Activated naive CD4-positive, alpha-beta T cell treated with anti-CD3 and anti-CD28 coated beads for 36 hours (primary cell): ENCODE results near the gene CAP2. TPM values are rescaled to one million over a fixed set of nuclear protein-coding genes. Genes with fewer than 3 reads are reported as not detected.
"Not testable (repeated sequence)": the region's sequence is repeated elsewhere in the genome, so short reads cannot be mapped to it uniquely, and the experiment has no call there.

Experiments
- CTCF ChIA-PET: fragments of 350-600 bp; sonication (Branson Sonifier 250); formaldehyde crosslinking; loops from one replicate; lab custom pipeline; 2021; ENCODE audit warnings: antibody characterized with exemption; lab: Charles Lee
- DNase-seq: peaks from one replicate; pipeline ENCODE4 v3.0.0-alpha.2; 2020
- H3K27ac Mint-ChIP-seq: one replicate; pipeline ENCODE4 v1.8.0; 2021; ENCODE audit warnings: mild to moderate bottlenecking, mixed read lengths
- H3K27me3 Mint-ChIP-seq: one replicate; pipeline ENCODE4 v1.8.0; 2021; ENCODE audit warnings: low read depth, mixed read lengths
- H3K36me3 Mint-ChIP-seq: one replicate; pipeline ENCODE4 v1.8.0; 2021; ENCODE audit warnings: low read depth, mixed read lengths
- H3K4me1 Mint-ChIP-seq: one replicate; pipeline ENCODE4 v1.8.0; 2021; ENCODE audit warnings: low read depth, mixed read lengths
- H3K4me3 Mint-ChIP-seq: one replicate; pipeline ENCODE4 v1.8.0; 2021; ENCODE audit warnings: mild to moderate bottlenecking, moderate library complexity, mixed read lengths
- H3K9me3 Mint-ChIP-seq: one replicate; pipeline ENCODE4 v1.8.0; 2021; ENCODE audit warnings: mixed read lengths
- intact Hi-C: fragments of 100-400 bp; cut with micrococcal nuclease; formaldehyde crosslinking; loops from one replicate; pipeline ENCODE4 v1.15.1; 2023
- total RNA-seq, 2 experiments: library from RNA; stranded (reverse); gene quantifications; one replicate each; pipeline ENCODE4 v1.2.3, GENCODE V29; 2021

The CAP2 gene
- total RNA-seq, 2 experiments from 2014 or later, result not detected

DNA sequence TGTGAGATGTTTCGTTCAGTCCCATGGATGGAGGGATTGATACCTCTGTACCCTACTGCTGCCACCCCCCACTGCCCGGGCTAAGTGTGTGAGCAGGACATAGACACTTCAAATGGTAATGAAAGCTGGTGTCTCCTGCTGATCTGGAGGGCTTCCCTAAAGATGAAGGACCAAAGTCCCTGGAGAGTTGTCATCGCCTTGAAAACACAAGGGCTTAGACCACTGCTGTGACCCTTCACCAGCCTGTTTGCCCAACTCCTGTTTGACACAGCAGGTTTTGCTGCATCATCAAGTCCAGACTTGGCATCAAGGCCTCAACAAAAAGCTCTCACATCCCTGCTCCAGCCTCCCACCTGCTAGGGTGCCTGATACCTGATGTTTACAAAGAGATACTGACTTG is 148.8 kb downstream of the CAP2 start:
- peaks cover 15% of the 10 kb centered on the region for H3K27me3 Mint-ChIP-seq
- no peaks in the 10 kb centered on the region for H3K9me3 Mint-ChIP-seq
- H3K36me3 Mint-ChIP-seq, result no peaks in the 10 kb centered on the region
- intact Hi-C loops, result no loop called here
- no peak overlapping the region for H3K4me3 Mint-ChIP-seq
- no peaks in the 10 kb centered on the region for H3K4me1 Mint-ChIP-seq
- CTCF ChIA-PET, result no interaction called here
- H3K27ac Mint-ChIP-seq, result no peak overlapping the region
- DNase-seq, result no peak

DNA sequence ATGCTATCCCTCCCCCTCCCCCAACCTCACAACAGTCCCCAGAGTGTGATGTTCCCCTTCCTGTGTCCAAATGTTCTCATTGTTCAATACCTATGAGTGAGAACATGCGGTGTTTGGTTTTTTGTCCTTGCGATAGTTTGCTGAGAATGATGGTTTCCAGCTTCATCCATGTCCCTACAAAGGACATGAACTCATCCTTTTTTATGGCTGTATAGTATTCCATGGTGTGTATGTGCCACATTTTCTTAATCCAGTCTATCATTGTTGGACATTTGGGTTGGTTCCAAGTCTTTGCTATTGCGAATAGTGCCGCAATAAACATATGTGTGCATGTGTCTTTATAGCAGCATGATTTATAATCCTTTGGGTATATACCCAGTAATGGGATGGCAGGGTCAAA is 152.3 kb downstream of the CAP2 start:
- H3K36me3 Mint-ChIP-seq, H3K27ac Mint-ChIP-seq, H3K9me3 Mint-ChIP-seq, CTCF ChIA-PET, H3K4me3 Mint-ChIP-seq, H3K4me1 Mint-ChIP-seq, intact Hi-C loops, DNase-seq: not testable (repeated sequence)
- peaks cover 19% of the 10 kb centered on the region for H3K27me3 Mint-ChIP-seq

DNA sequence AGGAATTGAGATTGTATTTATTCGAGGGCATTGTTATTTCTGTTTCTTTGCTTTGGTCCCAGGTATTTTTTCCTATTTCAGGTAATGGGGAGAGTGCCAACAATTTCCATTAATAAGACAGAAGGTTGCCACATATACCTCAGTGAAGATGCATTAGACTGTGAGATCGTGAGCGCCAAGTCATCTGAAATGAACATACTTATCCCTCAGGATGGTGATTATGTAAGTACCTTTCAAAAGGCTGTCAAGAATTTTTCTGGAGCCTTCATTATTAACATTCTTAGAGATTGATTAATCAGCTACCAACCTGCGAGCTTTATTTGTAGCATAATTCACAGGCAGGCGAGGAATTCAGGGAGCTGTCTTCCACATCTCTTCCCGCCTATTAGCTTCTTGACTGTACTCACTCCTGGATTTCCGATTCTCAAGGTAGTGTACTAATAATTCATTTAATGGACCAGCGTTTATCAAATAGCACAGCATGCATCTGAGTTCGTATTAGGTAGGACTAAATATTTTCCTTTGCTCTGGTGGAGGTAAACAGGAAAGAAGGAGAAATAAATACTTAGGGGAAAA is 158.1 kb downstream of the CAP2 start:
- DNase-seq, result no peak
- intact Hi-C loops, result no loop called here
- Mint-ChIP-seq H3K4me3 (no peak overlapping the region), H3K36me3 (no peaks in the 10 kb centered on the region), H3K9me3 (no peaks in the 10 kb centered on the region), H3K27ac (no peak overlapping the region), H3K4me1 (no peaks in the 10 kb centered on the region), H3K27me3 (peaks cover 11% of the 10 kb centered on the region)
- CTCF ChIA-PET, result no interaction called here

DNA sequence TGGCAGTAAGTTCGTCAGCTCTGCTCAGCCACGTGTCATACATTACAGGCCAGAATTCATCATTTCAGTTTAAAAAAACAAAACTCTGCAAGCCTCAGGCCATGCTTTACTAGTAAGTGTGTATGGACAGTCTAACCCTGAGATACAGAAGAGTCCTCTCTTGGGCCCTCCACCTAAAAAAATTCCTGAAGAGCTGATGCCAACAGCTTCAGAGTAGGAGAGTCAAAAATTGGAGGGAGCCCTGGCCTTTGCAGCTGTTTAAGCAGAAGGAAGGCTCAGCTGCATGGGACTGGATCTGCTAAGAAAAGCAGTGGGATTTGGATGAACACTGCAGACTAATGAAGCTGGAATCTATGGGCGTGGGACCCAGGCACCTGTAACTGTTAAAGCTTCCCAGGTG is 159.5 kb downstream of the CAP2 start:
- no peaks in the 10 kb centered on the region for H3K9me3 Mint-ChIP-seq
- DNase-seq, result no peak
- no peak overlapping the region for H3K27ac Mint-ChIP-seq
- no peaks in the 10 kb centered on the region for H3K36me3 Mint-ChIP-seq
- no peaks in the 10 kb centered on the region for H3K4me1 Mint-ChIP-seq
- intact Hi-C loops, result no loop called here
- H3K27me3 Mint-ChIP-seq, result peaks cover 2% of the 10 kb centered on the region
- no peak overlapping the region for H3K4me3 Mint-ChIP-seq
- CTCF ChIA-PET, result interaction anchor here (0.6 kb wide), 1 partner anchor 30 kb away, joined by 3 read pairs; no protein-coding TSS in a partner anchor

DNA sequence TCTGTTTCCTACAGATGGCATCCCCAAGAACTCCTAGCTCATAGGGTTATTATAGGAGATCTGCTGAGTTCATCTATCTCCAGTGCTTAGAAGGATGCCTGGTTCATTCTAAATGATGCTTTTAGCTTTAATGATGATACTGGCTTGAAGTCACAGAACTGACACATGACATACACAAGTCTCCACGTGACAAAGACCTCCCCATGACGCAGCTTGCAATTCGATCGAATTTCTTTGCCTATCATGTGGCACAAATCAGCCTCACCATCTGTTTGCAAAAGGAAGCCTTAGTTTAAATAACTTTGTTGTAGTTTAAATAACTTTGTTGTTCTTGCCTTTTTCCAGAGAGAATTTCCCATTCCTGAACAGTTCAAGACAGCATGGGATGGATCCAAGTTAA is 162.6 kb downstream of the CAP2 start:
- Mint-ChIP-seq H3K9me3 (peaks cover 2% of the 10 kb centered on the region), H3K4me1 (no peaks in the 10 kb centered on the region), H3K27me3 (no peaks in the 10 kb centered on the region), H3K4me3 (no peak overlapping the region), H3K36me3 (no peaks in the 10 kb centered on the region), H3K27ac (no peak overlapping the region)
- DNase-seq, result no peak
- intact Hi-C loops, result no loop called here
- CTCF ChIA-PET, result no interaction called here

DNA sequence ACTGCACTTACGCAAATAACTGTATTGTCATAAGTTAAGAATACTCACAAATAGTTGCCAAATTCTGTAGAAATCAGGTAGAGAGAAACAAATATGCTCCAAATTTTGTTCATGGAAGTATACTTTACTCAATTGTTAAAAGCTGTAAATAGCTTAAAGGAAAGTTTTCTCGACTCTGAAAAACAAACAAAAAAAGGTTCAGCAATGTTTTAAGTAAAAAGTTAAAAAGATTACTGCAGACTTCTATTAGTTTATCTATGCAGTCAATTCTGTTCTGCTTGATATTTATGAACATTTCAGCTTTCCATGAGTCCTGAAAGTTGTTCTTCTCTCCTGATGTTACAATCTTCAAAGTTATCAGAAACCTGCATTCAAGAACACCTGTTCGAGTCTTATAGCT is 169.2 kb downstream of the CAP2 start:
- Mint-ChIP-seq H3K4me1 (no peaks in the 10 kb centered on the region), H3K9me3 (peaks cover 25% of the 10 kb centered on the region), H3K27ac (no peak overlapping the region), H3K27me3 (peaks cover 2% of the 10 kb centered on the region), H3K36me3 (peaks cover 2% of the 10 kb centered on the region), H3K4me3 (no peak overlapping the region)
- intact Hi-C loops, result no loop called here
- CTCF ChIA-PET, result no interaction called here
- no peak for DNase-seq

DNA sequence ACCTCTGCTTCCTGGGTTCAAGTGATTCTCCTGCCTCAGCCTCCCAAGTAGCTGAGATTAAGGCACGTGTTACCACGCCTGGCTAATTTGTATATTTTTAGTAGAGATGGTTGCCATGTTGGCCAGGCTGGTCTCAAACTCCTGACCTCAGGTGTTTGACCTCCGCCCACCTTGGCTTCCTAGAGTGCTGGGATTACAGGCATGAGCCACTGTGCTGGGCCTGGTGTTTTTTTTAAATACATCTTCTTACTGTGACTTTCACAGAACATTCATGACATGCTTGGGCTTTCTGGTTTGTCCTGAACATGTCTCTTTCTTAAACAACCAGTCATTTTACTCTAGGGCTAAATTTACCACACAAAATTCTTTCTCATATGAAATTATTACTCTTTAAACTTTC is 172.0 kb downstream of the CAP2 start:
- Mint-ChIP-seq H3K4me1 (no peaks in the 10 kb centered on the region), H3K9me3 (peaks cover 25% of the 10 kb centered on the region), H3K4me3 (no peak overlapping the region), H3K36me3 (peaks cover 2% of the 10 kb centered on the region), H3K27ac (no peak overlapping the region), H3K27me3 (peaks cover 6% of the 10 kb centered on the region)
- CTCF ChIA-PET, result interaction anchor here (1.9 kb wide), 1 partner anchor 239 kb away, joined by 5 read pairs; no protein-coding TSS in a partner anchor
- DNase-seq, result no peak
- intact Hi-C loops, result no loop called here

DNA sequence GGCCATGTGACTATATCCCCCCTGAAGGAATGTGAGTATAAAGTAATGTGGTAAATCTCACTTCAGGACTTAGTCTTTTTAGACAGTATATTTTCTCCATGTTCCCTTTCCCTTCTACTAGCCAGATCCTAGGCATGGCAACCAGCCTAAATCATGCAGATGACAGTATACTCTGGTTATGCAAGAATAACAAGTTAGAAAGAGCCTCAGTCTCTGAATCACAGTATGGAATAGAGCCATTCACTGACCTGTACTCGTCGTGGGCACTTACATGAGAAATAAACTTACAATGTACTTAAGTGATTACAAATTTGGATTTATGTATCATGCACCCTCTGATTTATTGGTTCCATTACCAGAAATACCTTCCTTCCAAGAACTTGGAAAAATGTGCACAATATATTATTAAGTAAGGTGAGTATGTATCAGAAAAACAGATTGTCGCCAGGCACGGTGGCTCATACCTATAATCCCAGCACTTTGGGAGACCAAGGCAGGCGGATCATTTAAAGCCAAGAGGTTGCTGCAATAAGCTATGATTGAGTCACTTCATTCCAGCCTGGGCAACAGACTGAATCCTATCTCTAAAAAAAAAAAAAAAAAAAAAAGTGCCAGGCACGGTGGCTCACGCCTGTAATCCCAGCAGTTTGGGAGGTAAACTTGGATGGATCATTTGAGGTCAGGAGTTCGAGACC is 181.6 kb downstream of the CAP2 start:
- Mint-ChIP-seq H3K4me1 (no peaks in the 10 kb centered on the region), H3K27ac (no peak overlapping the region)

DNA sequence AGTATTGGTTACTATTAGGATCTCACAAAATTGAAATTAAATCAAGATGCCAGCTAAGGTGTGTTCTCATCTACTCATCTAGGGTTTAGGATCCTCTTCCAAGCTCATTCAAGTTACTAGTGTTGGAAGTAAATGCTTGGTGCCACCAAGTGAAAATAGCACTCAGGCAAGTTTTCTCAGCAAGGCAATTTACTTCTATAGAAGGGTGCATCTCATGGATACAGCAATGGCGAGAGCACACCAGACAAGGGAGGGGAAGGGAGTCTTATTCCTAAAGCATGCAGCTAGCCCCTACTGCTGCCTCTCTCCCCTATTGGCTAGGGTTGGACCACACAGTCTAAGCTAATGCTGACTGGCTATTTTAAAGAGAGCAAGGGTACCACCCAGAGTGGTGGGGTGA is 183.7 kb downstream of the CAP2 start:
- H3K27me3 Mint-ChIP-seq, result peaks cover 21% of the 10 kb centered on the region
- H3K36me3 Mint-ChIP-seq, result no peaks in the 10 kb centered on the region
- no peak overlapping the region for H3K4me3 Mint-ChIP-seq
- no peak overlapping the region for H3K27ac Mint-ChIP-seq
- CTCF ChIA-PET, result interaction anchor here (1.5 kb wide), 1 partner anchor 11 kb away, joined by 3 read pairs; no protein-coding TSS in a partner anchor
- peaks cover 10% of the 10 kb centered on the region for H3K9me3 Mint-ChIP-seq
- no peak for DNase-seq
- intact Hi-C loops, result no loop called here
- H3K4me1 Mint-ChIP-seq, result no peaks in the 10 kb centered on the region

More for the DNA sequence above, 181.6 kb downstream of the CAP2 start:
- Mint-ChIP-seq H3K4me3 (no peak overlapping the region), H3K9me3 (peaks cover 10% of the 10 kb centered on the region), H3K27me3 (peaks cover 19% of the 10 kb centered on the region), H3K36me3 (no peaks in the 10 kb centered on the region)
- intact Hi-C loops, result no loop called here
- CTCF ChIA-PET, result no interaction called here
- DNase-seq, result no peak

DNA sequence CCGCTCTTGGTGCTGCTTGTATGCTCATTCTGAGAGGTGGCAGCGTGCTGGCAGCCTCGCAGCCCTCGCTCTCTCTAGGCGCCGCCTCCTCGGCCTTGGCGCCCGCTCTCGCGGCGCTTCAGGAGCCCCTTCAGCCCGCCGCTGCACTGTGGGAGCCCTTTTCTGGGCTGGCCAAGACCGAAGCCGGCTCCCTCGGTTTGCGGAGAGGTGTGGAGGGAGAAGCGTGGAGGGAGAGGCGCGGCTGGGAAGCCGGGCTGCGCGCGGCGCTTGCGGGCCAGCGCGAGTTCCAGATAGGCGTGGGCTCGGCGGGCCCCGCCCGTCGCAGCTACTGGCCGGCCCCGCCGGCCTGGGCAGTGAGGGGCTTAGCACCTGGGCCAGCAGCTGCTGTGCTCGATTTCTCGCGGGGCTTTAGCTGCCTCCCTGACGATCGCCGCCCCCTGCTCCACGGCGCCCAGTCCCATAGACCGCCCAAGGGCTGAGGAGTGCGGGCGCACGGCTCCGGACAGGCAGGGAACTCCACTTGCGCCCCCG is 187.2 kb downstream of the CAP2 start:
- peaks cover 10% of the 10 kb centered on the region for H3K9me3 Mint-ChIP-seq
- H3K4me1 Mint-ChIP-seq, result peaks cover 3% of the 10 kb centered on the region
- CTCF ChIA-PET, result interaction anchor here (0.6 to 2.7 kb wide), 7 partner anchors 12 to 580 kb away, joined by 3 to 7 read pairs (median 4); no protein-coding TSS in a partner anchor
- H3K36me3 Mint-ChIP-seq, result no peaks in the 10 kb centered on the region
- intact Hi-C loops, result loop anchor here (5.0 kb wide), 2 partner anchors 922 to 1248 kb away; no protein-coding TSS in a partner anchor
- peak; percentile 37 for DNase-seq
- H3K27me3 Mint-ChIP-seq, result peaks cover 10% of the 10 kb centered on the region
- H3K27ac Mint-ChIP-seq, result no peak overlapping the region
- peak overlapping the region; percentile 63 for H3K4me3 Mint-ChIP-seq

DNA sequence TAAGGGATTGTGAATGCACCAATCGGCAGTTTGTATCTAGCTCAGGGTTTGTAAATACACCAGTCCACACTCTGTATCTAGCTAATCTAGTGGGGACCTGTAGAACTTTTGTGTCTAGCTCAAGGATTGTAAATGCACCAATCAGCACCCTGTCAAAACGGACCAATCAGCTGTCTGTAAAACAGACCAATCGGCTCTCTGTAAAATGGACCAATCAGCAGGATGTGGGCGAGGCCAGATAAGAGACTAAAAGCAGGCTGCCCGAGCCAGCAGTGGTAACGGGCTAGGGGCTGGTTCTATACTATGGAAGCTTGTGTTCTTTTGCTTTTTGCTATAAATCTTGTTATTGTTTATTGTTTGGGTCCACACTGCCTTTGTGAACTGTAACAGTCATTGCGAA is 187.9 kb downstream of the CAP2 start:
- peak overlapping the region; percentile 23 for H3K4me3 Mint-ChIP-seq
- H3K27me3 Mint-ChIP-seq, H3K4me1 Mint-ChIP-seq, H3K27ac Mint-ChIP-seq, H3K36me3 Mint-ChIP-seq, H3K9me3 Mint-ChIP-seq: not testable (repeated sequence)
- DNase-seq, result peak; percentile 23
- CTCF ChIA-PET, result interaction anchor here (0.6 to 2.7 kb wide), 7 partner anchors 11 to 424 kb away, joined by 3 to 7 read pairs (median 3); no protein-coding TSS in a partner anchor
- intact Hi-C loops, result loop anchor here (5.0 kb wide), 2 partner anchors 921 to 1249 kb away; no protein-coding TSS in a partner anchor

DNA sequence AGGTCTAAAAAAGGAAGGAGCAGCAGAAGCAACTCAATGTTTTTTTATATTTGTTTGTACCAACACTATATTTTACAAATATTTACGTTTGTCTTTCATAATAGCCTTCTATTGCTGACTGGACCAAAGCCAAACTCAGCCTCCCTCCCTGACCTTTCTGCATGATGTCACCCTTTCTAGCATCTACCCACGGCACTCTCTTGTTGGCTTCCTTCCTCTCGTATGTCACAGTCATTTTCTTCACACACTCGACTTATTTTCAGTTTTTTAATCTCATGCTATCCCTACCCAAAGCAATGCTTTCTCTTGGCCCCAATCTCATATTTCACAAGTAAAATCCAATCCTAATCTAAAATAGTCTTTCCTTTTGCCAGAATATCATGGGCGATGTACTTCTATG is 190.4 kb downstream of the CAP2 start:
- intact Hi-C loops, result loop anchor here (1.0 to 5.0 kb wide), 9 partner anchors 79 to 1252 kb away; partner anchors contain the start of genes NHLRC1 and RBM24
- CTCF ChIA-PET, result interaction anchor here (0.5 to 2.7 kb wide), 19 partner anchors 17 to 619 kb away, joined by 3 to 19 read pairs (median 4); partner anchors contain the start of gene FAM8A1

More for the DNA sequence above, 190.4 kb downstream of the CAP2 start:
- no peak overlapping the region for H3K4me3 Mint-ChIP-seq
- H3K4me1 Mint-ChIP-seq, result peaks cover 3% of the 10 kb centered on the region
- no peak overlapping the region for H3K27ac Mint-ChIP-seq
- no peaks in the 10 kb centered on the region for H3K36me3 Mint-ChIP-seq
- no peaks in the 10 kb centered on the region for H3K9me3 Mint-ChIP-seq
- H3K27me3 Mint-ChIP-seq, result peaks cover 5% of the 10 kb centered on the region
- DNase-seq, result no peak
